Stimulated activated CD4-positive, alpha-beta T cell treated with anti-CD3 and anti-CD28 coated beads, Interleukin-1b, Interleukin-23, amount 100 ng/mL, for 1 hour (primary cell): ENCODE data around the gene EXTL1.

ENCODE experiments used
- DNase-seq, 2 donors: peaks; one replicate each; pipeline ENCODE4 v3.0.0-alpha.2; 2020; ENCODE audit warnings: low read depth in 2 of 2

Gene EXTL1

DNA sequence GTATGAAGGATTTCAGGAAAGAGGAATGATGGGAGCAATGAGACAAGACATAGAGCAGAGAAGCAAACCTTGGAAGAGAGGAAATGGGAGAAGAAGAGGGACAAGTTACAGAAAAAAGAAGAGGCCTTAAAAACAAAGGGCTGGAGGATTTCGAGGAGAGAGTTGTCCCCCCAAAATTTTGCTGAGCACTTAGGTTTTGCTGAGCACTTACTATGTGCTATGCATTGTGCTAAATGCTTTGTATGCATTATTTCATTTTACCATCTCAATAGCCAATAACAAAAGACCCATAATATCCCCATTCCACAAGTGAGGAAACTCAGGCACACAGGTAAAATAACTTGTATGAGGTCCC, 48.3 kb downstream of the EXTL1 start:
- no peak for DNase-seq

DNA sequence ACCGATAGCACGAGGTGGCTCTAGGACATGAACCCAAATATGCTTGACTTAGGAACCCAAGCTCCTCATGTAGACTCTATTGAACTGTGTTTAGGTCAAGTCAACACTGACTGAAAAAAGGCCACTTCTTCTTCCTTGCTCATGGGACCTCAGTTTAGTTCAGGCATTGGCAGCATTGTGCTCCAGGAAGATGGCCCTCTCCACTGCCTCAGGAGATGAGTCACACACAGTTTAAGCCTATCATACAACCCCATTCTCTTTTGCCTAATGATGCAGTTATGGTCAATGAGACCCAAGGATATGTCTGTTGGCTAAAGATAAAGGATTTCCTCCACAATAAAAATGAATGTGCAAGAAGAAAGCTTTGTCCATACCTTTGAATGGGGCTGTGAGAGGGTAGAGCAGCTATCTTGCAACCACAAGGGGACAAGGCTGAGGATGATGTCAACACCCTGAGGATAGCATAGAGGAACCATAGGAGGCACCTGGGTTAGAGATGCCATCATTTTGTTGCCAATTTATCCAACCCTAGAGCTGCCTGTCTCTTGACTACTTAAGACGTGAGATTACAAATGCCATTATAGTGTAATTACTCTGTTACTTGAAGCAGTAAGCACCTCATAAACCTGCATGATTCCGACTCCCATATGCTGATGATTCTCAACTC, 48.9 kb downstream of the EXTL1 start:
- no peak for DNase-seq

DNA sequence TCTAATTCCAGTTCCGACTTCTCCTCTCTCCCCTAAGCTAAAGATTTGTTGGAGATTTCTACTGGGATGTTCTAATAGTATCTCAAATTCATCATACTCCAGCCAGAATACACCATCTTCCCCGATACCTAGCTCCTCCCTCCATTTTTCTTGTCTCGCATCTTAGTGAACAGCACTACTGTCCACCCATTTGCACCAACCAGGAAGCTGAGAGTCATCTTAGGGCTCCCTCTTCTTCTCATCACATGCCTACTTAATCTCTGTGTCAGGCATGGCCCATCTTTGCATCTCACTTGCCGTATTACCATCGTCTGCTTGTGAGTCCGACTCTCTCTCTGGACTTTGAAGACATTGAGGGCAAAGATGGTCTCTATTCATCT, 49.4 kb downstream of the EXTL1 start:
- DNase-seq = no peak

DNA sequence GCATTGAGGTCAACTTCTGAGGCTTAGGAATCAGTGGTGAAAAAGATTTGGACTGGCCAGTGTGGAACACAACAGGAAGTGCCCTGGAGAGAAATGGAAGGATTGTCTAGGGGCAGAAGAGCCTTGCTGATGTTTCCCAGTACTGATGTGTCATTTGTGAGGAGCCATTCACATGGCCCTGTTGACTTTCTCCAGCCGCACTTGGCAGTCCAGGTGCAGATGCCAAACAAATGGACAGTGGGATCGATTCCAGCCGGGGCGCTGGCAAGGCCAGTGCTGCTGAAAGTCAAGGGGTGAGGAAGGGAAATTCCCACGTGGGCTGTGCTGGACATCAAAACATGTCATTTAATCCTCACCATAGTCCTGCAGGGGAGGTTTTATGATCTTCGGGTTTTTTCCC, 50.7 kb downstream of the EXTL1 start:
- DNase-seq = no peak

DNA sequence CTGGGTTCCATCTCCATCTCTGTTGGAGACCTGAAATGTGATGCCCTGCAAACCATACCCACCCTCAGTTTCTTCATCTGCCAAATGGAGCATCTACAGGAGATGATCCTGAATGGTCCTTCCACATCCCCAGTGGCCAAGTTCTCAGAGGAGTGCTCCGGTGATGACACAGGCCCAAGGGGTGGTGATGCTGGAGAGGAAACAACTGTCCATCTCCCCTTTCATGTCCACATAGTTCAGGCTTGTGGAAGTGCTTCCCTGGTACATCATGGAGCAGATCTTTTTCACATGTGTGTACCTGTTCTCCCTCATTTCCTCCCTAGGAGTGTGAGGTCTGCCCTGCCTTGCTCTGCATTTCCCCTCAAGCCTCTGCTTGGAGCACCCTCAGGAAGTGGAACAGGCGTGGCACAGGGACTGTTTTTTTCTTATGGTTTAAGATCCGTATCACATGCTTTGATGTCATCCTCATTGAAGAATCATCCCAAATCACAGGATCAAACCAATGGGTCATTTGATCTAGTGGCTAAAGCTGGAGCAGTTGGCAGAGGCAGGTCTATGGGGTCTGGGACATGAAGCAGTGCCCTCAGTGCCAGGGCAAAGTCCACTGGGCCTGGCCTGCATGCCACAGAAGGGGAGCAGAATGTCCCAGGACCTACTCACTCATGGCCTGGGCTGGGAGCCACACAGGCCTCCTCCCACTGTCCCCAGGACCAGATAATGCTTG, 54.0 kb downstream of the EXTL1 start:
- DNase-seq = no peak

DNA sequence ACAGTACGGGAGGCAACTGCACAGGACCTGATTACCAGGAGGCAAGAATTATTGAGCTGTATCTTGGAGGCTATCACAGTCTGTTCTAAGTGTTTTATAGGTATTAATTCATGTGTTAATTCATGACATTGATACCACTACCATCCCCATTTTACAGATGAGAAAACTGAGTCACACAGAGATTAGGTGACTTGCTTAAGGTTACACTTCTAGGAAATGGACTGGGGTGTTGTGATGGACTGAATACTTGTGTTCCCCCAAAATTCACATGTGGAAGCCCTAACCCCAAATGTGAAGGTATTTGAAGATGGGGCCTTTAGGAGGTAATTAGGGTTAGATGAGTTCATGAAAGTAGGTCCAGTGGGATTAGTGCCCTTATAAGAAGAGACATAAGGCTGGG, 55.9 kb downstream of the EXTL1 start:
- DNase-seq = no peak

DNA sequence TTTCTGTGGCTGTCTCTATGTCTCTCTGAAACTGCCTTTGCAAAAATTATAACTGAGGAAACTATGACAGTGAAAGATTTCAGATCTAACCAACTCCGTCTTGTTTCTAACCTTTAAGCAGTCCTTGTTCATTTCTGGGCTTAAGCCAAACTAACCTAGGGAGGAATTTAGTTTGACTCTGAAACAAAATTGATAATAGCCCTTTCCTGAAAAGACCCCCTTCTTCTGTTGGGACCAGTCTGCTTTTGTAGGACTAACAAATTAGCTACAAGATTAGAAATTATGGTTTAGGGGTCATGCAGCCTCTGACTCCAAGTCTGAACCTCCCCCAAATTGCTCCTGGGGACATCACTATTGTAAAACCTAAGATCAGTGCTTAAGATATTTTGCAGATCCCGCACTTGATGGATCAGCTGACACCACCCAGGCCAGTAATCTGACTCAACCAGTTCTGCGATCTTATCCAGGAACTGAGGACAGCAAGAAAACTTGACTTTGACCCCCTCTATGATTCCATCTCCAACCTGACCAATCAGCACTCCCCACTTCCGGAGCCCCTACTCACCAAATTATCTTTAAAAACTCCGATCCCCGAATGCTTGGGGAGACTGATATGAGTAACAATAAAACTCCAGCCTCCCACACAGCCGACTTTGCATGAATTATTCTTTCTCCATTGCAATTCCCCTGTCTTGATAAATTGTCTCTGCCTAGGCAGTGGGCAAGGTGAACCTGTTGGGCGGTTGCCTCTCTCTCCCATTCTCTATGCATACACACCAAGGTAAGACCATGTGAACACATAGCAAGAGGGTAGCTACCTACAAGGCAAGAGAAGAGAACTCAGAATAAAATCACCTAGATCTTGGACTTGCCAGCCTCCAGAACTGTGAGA, 57.0 kb downstream of the EXTL1 start:
- no peak for DNase-seq

DNA sequence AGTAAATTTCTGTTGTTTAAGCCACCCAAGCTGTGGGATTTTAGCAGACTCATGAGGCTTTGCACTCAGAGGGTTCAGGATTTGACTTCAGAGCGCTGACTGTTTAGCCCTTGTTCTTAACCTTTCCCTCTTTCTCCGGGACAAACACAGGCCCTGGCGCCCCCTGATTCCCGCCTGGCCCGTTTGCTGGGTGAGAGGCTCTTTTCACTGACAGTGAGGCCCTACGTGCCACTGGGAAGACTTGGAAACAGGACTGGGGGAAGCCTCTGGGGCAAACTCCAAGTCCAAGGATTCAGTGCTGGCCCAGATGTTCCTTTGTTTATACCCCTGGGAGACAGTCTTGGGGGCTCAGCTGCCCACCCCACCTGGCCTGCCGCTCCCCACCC, 57.6 kb downstream of the EXTL1 start:
- DNase-seq = no peak

DNA sequence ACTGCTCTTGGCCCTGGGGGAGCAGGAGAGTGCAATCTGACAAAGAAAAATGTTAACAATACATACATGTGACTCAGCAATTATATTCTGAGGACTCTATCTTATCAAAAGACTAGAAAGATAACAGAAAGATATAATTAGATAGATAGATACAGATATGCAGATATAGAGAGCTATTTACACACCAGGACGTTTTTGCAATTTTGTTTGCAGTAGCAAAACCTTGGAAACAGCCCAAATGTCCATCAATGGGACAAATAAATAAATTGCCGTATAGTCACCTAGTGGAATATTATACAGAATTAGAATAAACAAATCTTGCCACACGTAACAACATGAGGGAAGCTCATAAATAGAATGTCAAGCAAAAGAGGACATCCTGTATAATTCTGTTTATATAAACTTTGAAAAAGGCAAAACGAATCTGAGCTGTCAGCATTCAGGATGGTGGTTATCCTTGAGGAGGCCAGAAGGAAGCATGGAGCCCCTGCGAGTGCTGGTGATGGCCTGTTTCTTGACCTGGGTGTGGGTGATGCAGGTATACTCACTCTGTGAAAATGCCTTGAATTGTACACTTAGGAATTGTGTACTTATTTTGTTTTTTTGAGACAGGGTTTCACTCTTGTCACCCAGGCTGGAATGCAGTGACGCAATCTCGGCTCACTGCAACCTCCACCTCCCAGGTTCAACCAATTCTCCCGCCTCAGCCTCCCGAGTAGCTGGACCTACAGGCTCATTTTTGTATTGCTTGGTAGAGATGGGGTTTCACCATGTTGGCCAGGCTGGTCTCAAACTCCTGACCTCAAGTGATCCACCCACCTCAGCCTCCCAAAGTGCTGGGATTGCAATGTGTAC, 58.6 kb downstream of the EXTL1 start:
- no peak for DNase-seq

DNA sequence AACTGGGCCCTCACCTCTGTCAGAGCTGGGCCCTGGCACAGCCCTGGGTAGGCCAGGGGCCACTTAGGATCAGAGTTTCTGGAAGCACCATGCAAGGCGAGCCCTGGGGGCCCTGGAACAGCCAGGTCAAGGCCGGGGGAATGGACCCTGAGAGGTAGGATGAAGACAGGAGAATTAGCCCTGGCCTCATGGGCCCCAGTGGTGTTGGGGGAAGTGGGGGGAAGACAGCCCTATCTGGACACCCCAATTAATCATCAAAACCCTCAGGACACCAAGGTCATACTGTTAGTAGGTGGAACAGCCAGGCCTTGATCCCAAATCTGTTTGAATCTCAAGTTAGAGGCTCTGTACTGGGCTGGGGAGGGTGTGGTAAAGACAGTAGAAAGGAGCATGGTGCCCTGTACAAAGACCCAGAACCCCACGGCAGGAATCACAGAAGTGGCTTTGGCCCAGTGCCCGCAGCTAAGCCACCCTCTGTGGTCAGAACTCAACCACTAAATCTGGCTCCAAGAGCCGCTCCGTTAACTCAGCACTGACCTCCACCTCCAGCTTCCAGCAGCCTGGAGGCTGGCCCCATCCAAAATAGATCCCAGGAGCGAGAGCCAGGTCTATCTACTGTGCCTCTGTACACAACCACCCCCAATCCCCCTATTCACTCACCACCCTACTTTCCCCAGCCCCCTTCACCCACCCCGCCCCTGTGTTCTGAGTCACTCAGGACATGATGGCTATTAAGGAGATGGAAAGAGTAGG, 59.9 kb downstream of the EXTL1 start:
- no peak for DNase-seq

DNA sequence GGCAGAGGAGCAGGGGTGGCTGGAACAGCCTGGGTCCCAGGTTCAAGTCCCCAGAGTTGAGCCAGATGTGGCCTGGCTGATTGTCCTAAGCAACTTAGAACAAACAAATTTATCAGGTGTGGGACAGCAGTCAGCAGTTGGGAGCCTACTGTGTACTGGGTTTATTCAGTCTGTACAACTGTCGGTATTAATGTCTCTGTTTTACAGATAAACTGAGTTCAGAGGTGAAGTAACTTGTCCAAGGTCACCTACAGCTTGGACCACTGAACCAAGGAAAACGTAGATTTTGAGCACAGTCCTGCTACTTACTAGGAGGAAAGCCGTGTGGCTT, 60.4 kb downstream of the EXTL1 start:
- DNase-seq = no peak

DNA sequence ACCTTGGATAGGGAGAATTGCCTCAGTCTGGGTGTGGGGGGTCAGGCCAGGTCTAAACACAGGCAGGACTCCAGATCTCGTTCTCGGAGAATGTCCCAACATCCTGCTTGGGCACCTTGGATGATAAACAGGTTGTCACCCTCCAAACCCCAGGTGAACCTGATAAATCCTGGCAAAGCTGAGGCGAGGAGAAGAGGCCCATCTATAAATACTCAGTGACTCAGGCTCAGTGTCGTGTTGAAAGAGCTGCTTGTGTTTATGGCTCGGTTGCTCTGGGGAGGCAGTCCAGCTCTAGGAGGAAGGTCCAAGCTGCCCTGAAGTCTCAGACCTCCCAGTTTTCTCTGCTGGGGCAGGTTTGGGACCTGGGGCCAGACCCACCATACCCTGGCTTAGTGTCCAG, 61.6 kb downstream of the EXTL1 start:
- DNase-seq = no peak

DNA sequence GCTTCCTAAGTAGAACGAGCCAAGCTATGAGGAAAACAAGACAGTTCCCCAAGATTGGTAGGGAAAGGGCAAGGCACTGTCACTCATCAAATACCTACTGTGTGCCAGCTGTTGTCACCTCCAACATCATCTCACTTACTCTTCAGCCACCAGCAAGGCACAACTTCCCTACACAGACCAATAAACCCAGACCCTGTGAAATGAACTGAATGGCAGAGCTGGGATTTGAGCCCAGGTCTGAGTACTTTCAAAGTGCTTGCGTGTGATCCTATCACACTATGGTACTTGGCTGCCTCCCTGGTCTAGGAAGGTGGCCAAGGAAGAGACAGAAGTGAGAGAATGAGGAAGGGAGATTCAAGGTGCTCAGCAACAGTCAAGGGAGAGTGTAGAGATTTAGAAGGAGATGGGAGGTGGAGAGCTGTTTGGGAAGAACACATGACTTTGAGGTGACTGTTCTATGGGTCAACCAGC, 62.6 kb downstream of the EXTL1 start:
- DNase-seq = no peak

DNA sequence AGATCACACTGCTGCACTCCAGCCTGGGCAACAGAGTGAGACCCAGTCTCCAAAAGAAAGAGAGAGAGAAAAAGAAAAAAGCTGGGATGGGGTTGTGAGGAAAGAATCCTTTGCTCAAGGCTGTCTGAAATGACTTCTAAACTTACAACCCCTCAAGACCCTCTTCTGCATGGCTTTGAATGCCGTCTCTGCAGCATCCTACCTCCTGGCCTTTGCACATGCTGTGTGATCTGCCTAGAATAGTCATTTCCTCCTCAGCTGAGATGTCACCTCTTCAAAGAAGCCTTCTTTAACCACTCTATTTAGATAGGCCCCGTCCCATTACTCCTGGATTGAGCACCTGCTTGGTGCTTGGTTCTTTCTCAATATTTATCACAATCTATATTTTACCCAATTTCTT, 63.3 kb downstream of the EXTL1 start:
- DNase-seq = no peak
